ENCODE results near the gene IKZF5.
A peak's percentile ranks its signal among the peaks of the same experiment; 100 is the strongest.

The IKZF5 gene

DNA sequence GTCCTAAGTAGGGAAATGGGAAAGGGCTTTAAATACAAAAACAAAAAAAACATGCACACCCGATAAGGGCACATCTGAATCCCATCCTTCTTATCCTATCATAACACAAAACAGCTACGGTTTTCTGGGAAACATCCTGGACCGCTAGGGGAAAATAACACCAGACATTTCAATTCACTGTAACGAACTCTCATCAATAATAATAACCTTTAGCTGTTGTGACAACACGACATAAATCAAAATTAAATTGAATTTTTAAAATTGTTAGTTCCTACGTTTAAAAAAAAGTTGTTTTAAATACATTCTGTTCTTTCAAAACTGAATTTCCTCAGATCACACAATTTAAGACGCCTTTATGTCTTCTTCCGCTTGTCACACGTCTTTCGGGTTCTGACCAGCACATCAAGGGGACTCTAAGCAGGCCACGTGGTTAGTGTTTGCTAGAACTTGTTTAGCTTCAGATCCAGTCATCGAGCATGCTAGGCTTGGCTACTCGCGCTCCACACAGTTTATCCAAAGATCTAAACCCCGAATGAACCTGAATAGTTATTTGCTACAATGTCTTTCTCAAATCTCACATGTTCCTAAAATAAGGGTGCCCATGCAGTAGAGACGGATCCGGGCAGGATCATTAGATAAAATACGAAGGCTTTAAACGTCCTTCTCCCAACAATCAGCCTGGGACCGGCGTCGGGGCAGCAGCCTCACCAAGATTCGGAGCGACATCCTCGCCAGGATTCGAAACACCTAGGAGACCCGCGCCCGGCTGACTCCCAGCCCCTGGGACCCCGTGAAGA is 839 bp downstream of the IKZF5 start:
- peak; percentile 67 for DNase-seq (ENCODE audit: low read depth)
- TF ChIP-seq, protein P1, sequence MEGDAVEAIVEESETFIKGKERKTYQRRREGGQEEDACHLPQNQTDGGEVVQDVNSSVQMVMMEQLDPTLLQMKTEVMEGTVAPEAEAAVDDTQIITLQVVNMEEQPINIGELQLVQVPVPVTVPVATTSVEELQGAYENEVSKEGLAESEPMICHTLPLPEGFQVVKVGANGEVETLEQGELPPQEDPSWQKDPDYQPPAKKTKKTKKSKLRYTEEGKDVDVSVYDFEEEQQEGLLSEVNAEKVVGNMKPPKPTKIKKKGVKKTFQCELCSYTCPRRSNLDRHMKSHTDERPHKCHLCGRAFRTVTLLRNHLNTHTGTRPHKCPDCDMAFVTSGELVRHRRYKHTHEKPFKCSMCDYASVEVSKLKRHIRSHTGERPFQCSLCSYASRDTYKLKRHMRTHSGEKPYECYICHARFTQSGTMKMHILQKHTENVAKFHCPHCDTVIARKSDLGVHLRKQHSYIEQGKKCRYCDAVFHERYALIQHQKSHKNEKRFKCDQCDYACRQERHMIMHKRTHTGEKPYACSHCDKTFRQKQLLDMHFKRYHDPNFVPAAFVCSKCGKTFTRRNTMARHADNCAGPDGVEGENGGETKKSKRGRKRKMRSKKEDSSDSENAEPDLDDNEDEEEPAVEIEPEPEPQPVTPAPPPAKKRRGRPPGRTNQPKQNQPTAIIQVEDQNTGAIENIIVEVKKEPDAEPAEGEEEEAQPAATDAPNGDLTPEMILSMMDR (conservative IDR thresholded peaks at IDR 0.05; ENCODE audit: control insufficient read depth, insufficient read depth, low read depth, low read length), result no peak
- H3K4me3 ChIP-seq (ENCODE audit: control insufficient read depth, low read depth, low read length), result peak overlapping the region; percentile 95

DNA sequence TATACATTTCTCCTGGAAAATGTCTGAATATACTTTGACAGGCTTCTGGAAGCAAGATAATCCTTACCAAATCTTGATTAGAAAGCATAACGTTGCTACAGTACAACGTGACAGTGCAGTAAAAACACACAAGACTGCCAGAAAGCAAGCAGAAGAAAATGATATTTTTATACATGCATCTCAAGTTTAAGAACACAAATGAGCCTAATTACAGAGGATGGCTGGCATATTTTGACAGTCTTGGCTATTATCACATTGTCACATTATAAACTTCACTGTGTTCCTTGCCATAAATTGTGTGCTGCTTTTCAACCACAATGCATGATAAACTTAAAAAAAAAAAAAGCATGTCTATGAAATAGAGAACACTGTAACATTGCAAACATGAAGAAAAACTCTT is 4.3 kb downstream of the IKZF5 start:
- TF ChIP-seq, protein P1 (conservative IDR thresholded peaks at IDR 0.05; ENCODE audit: control insufficient read depth, insufficient read depth, low read depth, low read length), result no peak
- H3K4me3 ChIP-seq (ENCODE audit: control insufficient read depth, low read depth, low read length), result no peak overlapping the region
- DNase-seq (ENCODE audit: low read depth), result no peak

DNA sequence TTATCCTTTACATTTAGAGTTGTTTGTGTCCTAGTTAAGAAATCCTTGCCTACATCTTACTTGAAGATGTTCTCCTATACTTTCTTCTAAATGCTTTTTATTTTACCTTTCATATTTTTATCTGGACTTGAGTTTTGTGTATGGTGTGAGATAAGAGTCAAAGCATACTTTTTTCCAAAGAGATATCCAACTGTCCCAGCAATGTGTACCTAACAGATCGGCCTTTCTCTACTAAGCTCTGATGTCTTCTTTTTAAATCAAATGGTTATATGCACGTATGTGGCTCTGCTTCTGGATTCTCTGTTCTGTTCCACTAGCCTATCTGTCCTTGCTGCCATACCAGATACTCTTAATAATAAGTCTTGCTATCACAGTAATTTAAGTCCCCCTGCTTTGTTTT is 7.2 kb downstream of the IKZF5 start:
- no peak overlapping the region for H3K4me3 ChIP-seq (ENCODE audit: control insufficient read depth, low read depth, low read length)
- TF ChIP-seq, protein P1 (conservative IDR thresholded peaks at IDR 0.05; ENCODE audit: control insufficient read depth, insufficient read depth, low read depth, low read length), result no peak
- DNase-seq (ENCODE audit: low read depth), result no peak

DNA sequence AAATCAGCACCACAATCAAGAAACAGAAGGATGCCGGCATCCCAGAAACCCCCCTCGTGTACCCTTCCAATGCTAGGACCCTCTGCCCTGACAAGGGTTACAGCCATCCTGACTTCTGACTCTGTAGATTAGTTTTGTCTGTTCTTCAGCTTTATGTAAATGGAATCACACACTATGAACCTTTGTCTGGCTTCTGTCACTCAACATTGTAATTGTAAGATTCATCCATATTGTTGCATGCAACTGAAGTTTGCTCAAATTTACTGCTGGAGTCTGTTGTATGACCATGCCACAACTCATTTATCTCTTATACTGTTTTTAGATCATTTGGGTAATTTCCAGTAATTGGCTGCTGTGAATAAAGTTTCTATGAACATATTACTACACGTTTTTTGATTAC is 8.4 kb downstream of the IKZF5 start:
- TF ChIP-seq, protein P1 (conservative IDR thresholded peaks at IDR 0.05; ENCODE audit: control insufficient read depth, insufficient read depth, low read depth, low read length), result no peak
- no peak for DNase-seq (ENCODE audit: low read depth)

DNA sequence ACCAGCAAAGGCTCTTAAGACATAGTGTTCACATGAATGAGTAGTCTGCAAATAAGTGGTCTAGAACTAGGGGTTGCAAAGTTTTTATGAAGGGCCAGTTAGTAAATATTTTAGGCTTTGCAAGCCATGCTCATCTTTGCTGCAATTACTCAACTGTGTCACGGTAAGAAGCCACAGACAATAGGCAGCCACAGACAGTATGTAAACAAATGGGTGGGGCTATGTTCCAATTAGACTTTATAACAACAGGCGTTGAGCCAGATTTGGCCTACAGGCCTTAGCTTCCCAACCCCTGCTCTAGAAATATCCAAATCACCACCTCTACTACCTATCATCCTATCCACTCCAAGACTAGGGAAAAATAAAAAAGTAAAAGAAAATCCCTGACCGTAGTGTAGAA is 9.2 kb downstream of the IKZF5 start:
- TF ChIP-seq, protein P1 (conservative IDR thresholded peaks at IDR 0.05; ENCODE audit: control insufficient read depth, insufficient read depth, low read depth, low read length), result no peak
- DNase-seq (ENCODE audit: low read depth), result peak; percentile 10
- H3K4me3 ChIP-seq (ENCODE audit: control insufficient read depth, low read depth, low read length), result no peak overlapping the region

More for the DNA sequence above, 8.4 kb downstream of the IKZF5 start:
- no peak overlapping the region for H3K4me3 ChIP-seq (ENCODE audit: control insufficient read depth, low read depth, low read length)

DNA sequence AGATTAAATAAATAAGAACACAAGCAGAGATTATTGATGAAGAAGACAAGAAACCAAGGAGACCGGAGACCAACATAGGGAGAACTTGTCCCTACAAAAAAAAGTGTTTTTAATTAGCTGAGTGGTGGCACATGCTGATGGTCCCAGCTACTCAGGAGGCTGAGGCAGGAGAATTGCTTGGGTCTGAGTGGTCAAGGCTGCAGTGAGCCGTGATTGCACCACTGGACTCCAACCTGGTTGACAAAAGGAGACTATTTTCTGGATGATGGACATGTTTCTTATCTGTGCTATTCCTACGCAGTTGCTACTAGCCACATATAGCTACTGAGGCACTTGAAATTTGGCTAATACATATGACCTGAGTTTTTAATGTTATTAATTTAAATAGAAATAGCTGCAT is 9.7 kb downstream of the IKZF5 start:
- TF ChIP-seq, protein P1 (conservative IDR thresholded peaks at IDR 0.05; ENCODE audit: control insufficient read depth, insufficient read depth, low read depth, low read length), result no peak
- no peak overlapping the region for H3K4me3 ChIP-seq (ENCODE audit: control insufficient read depth, low read depth, low read length)
- DNase-seq (ENCODE audit: low read depth), result no peak
